ENCODE measurements around the gene KCNJ6.

The KCNJ6 gene

GRCh38 chr21:37815893-37816292 lies 100.4 kb downstream of the KCNJ6 start:
- no peak for TF ChIP-seq CTCF (conservative IDR thresholded peaks at IDR 0.05; ENCODE audit: low read depth, low read length)
- H3K4me3 ChIP-seq (ENCODE audit: low read depth, low read length) = no peak overlapping the region
- DNase-seq (ENCODE audit: low read depth) = no peak

- no peak overlapping the region for H3K4me3 ChIP-seq (ENCODE audit: low read depth, low read length)
- no peak for TF ChIP-seq CTCF (conservative IDR thresholded peaks at IDR 0.05; ENCODE audit: low read depth, low read length)
- no peak for DNase-seq (ENCODE audit: low read depth)
These were observed 104.5 kb downstream of the KCNJ6 start for GRCh38 chr21:37811711-37812110.

GRCh38 chr21:37808261-37808660 lies 108.0 kb downstream of the KCNJ6 start:
- H3K4me3 ChIP-seq (ENCODE audit: low read depth, low read length) = no peak overlapping the region
- DNase-seq (ENCODE audit: low read depth) = no peak
- TF ChIP-seq CTCF (conservative IDR thresholded peaks at IDR 0.05; ENCODE audit: low read depth, low read length) = no peak

- DNase-seq (ENCODE audit: low read depth) = no peak
These were observed 111.0 kb downstream of the KCNJ6 start for GRCh38 chr21:37805266-37805665.

GRCh38 chr21:37804001-37804400 lies 112.3 kb downstream of the KCNJ6 start:
- no peak overlapping the region for H3K4me3 ChIP-seq (ENCODE audit: low read depth, low read length)
- no peak for DNase-seq (ENCODE audit: low read depth)
- no peak for TF ChIP-seq CTCF (conservative IDR thresholded peaks at IDR 0.05; ENCODE audit: low read depth, low read length)

More at GRCh38 chr21:37805266-37805665, 111.0 kb downstream of the KCNJ6 start:
- TF ChIP-seq CTCF (conservative IDR thresholded peaks at IDR 0.05; ENCODE audit: low read depth, low read length) = no peak
- H3K4me3 ChIP-seq (ENCODE audit: low read depth, low read length) = no peak overlapping the region

- no peak overlapping the region for H3K4me3 ChIP-seq (ENCODE audit: low read depth, low read length)
- DNase-seq (ENCODE audit: low read depth) = no peak
- TF ChIP-seq CTCF (conservative IDR thresholded peaks at IDR 0.05; ENCODE audit: low read depth, low read length) = no peak
These were observed 113.1 kb downstream of the KCNJ6 start for GRCh38 chr21:37803101-37803651.

- H3K4me3 ChIP-seq (ENCODE audit: low read depth, low read length) = no peak overlapping the region
- TF ChIP-seq CTCF (conservative IDR thresholded peaks at IDR 0.05; ENCODE audit: low read depth, low read length) = no peak
- DNase-seq (ENCODE audit: low read depth) = peak; percentile 13
These were observed 115.7 kb downstream of the KCNJ6 start for GRCh38 chr21:37800456-37801061.
